ENCODE measurements around the gene UEVLD. TPM values are rescaled to one million over a fixed set of nuclear protein-coding genes. Genes with fewer than 3 reads are reported as not detected.

Gene UEVLD
- total RNA-seq, 4 donors from 2014 or later, result 19.9 to 34.7 (median 26.3) TPM

GRCh38 chr11:18523084-18523483, 65.5 kb downstream of the UEVLD start:
- Histone ChIP-seq H3K27me3 (no peaks in the 10 kb centered on the region), H3K27ac (no peak overlapping the region), H3K4me3 (no peak overlapping the region), H3K36me3 (peaks cover 0 to 4% (median 0%) of the 10 kb centered on the region in 3 donors), H3K9me3 (no peaks in the 10 kb centered on the region), H3K4me1 (peaks cover 0 to 14% (median 2%) of the 10 kb centered on the region in 4 donors)
- TF ChIP-seq POLR2A (IDR thresholded peaks at IDR 0.05) (no peak), CTCF (IDR thresholded peaks at IDR 0.05) (no peak)
- DNase-seq, result no peak

- Histone ChIP-seq H3K4me1 (peaks cover 0 to 14% (median 0%) of the 10 kb centered on the region in 4 donors), H3K9me3 (no peaks in the 10 kb centered on the region), H3K27ac (no peak overlapping the region), H3K4me3 (no peak overlapping the region), H3K36me3 (peaks cover 0 to 11% (median 0%) of the 10 kb centered on the region in 3 donors), H3K27me3 (no peaks in the 10 kb centered on the region)
- DNase-seq, result no peak
- TF ChIP-seq CTCF (IDR thresholded peaks at IDR 0.05) (peak in 1 of 6 experiments; percentile 12), POLR2A (IDR thresholded peaks at IDR 0.05) (no peak)
Observed at GRCh38 chr11:18522388-18522787, 66.1 kb downstream of the UEVLD start.

DNA sequence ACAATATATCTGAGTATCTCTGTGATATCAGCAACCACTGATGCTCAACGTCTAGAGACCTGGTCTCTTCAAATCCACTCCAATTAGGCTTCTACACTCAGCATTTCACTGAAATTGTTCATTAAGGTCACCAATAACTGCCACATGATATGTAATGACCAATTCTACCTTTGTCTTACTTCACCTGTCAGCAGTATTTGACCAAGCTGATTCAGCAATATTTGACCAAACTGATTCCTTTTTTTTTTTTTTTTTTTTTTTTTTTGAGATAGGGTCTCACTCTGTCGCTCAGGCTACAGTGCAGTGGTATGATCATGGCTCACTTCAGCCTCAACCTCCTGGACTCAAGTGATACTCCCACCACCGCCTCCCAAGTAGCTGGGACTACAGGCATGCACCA, 67.4 kb downstream of the UEVLD start:
- H3K4me3 ChIP-seq, result no peak overlapping the region
- no peaks in the 10 kb centered on the region for H3K27me3 ChIP-seq
- no peak for TF ChIP-seq POLR2A (IDR thresholded peaks at IDR 0.05)
- no peak for TF ChIP-seq CTCF (IDR thresholded peaks at IDR 0.05)
- H3K36me3 ChIP-seq, result peaks cover 0 to 13% (median 0%) of the 10 kb centered on the region in 3 donors
- no peak overlapping the region for H3K27ac ChIP-seq
- DNase-seq, result no peak
- H3K9me3 ChIP-seq, result no peaks in the 10 kb centered on the region
- peaks cover 0 to 14% (median 0%) of the 10 kb centered on the region in 4 donors for H3K4me1 ChIP-seq

- Histone ChIP-seq H3K4me3 (no peak overlapping the region), H3K9me3 (no peaks in the 10 kb centered on the region), H3K36me3 (peaks cover 0 to 87% (median 0%) of the 10 kb centered on the region in 3 donors), H3K4me1 (no peaks in the 10 kb centered on the region), H3K27ac (no peak overlapping the region), H3K27me3 (no peaks in the 10 kb centered on the region)
- no peak for DNase-seq
- no peak for TF ChIP-seq CTCF (IDR thresholded peaks at IDR 0.05)
- no peak for TF ChIP-seq POLR2A (IDR thresholded peaks at IDR 0.05)
Observed at GRCh38 chr11:18502352-18502751, 86.2 kb downstream of the UEVLD start.

DNA sequence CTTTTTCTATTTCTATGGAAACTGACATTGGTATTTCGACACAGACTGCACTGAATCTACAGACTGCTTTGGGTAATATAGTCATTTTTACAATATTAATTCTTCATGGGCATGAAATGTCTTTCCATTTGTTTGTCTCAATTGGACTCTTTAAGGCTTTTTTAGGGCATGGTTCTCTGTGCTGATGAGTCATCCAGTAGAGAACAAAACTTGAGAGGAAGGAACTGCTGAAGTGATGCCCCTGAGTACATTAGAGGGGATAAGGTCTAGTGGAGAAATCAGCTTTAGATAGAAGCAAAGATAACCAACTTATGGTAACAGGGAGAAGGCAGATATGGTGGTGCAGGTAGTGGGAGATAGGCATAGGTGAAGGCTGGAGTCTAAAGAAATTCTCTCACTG, 86.9 kb downstream of the UEVLD start:
- no peaks in the 10 kb centered on the region for H3K27me3 ChIP-seq
- H3K36me3 ChIP-seq, result peaks cover 0 to 83% (median 0%) of the 10 kb centered on the region in 3 donors
- H3K9me3 ChIP-seq, result no peaks in the 10 kb centered on the region
- no peak for DNase-seq
- no peak overlapping the region for H3K4me3 ChIP-seq
- no peaks in the 10 kb centered on the region for H3K4me1 ChIP-seq
- H3K27ac ChIP-seq, result no peak overlapping the region
- TF ChIP-seq POLR2A (IDR thresholded peaks at IDR 0.05) (no peak), CTCF (IDR thresholded peaks at IDR 0.05) (no peak)

DNA sequence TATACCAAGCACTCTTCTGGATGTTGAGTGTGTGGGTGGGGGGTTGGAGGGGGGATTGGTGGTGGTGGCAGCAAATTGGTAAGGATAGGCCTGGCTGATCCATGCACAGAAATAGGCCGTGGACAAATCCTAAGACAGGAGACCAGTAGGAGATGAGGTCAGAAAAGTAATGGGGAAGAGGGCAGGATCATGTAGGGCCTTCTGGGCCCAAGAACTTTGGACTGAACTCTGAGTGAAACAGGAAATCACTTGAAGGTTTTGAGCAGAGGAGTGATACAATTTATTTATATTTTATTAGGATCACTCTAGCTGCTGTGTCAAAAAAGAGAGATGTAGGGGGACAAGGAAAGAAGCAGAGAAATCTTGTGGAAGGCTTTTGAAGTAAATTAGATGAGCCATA, 90.5 kb downstream of the UEVLD start:
- Histone ChIP-seq H3K9me3 (no peaks in the 10 kb centered on the region), H3K4me3 (no peak overlapping the region), H3K36me3 (peaks cover 0 to 56% (median 0%) of the 10 kb centered on the region in 3 donors), H3K27me3 (no peaks in the 10 kb centered on the region), H3K27ac (no peak overlapping the region), H3K4me1 (no peaks in the 10 kb centered on the region)
- no peak for DNase-seq
- no peak for TF ChIP-seq POLR2A (IDR thresholded peaks at IDR 0.05)
- TF ChIP-seq CTCF (IDR thresholded peaks at IDR 0.05), result no peak

All from Peyer's patch (tissue), 4 donors.